HG03196 (cell line): ENCODE results near the gene ARFGEF2.
A peak's percentile ranks its signal among the peaks of the same experiment; 100 is the strongest.

Source experiments
- ATAC-seq: cut with Tn5 transposase; IDR thresholded peaks from one replicate; pipeline ENCODE4 v1.9.1; 2021; ENCODE audit not compliant: unreplicated experiment

Gene ARFGEF2

DNA sequence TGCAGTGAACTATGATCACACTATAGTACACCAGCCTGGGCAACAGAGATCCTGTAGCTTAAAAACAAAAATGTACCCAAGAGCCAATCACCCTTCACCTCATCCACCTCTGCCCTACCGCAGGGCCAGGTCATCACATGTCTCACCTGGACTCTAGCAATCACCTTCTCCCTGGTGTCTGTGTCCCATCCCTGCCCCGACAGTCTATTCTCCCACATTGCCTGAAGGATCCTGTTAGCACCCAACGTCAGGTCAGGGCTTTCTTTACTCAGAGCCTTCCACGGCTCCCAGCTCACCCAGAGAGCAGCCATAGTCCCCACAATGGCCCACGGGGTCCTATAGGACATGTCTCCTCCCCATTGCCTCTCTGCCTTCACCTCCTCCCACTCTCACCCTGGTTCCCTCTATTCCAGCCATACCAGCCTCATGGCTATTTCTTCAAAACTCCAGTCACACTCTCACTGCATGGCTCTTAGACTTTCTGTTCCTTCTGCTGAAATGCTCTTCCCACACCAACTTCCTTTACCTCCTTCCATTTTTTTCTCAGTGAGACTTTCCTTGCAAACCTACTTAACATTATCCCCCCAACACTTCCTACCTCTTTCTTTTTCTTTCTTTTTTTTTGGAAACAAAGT lies 22.5 kb upstream of the ARFGEF2 start:
- no peak for ATAC-seq

DNA sequence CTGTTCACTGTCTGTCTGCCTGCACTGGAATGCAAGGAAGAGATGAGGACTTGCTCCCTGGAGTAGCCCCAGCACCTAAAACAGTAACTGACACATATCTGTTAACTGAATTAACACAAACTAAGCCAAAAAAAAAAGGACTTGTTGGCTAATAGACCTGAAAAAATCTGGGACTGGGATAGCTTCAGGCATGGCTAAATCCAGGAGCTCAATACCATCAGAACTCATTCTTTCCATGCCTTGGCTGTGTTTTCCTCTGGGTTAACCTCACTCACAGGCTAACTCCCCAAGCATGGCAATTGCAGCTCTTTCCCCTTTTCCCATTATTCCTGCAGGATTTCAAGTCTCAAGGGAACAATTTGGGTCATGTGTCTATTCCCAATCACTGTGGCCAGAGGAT lies 21.6 kb upstream of the ARFGEF2 start:
- ATAC-seq, result no peak

DNA sequence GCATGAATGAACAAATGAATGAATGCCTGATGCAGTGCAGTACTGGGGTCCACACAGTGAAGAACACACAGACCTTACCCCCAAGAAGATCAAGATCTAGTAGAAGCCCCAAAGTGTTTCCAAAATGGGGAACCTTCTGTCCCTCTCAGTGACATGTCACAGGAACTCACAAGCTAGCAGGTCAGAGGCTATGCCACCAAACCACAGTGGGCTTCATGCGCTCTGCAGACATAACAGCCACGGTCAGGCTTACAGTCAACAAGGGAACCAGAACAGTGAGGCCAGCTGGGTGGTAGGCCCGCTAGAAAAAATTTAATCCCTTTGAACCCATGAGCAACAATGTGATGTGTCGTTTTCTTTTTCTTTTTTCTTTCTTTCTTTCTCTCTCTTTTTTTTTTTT lies 20.2 kb upstream of the ARFGEF2 start:
- no peak for ATAC-seq

DNA sequence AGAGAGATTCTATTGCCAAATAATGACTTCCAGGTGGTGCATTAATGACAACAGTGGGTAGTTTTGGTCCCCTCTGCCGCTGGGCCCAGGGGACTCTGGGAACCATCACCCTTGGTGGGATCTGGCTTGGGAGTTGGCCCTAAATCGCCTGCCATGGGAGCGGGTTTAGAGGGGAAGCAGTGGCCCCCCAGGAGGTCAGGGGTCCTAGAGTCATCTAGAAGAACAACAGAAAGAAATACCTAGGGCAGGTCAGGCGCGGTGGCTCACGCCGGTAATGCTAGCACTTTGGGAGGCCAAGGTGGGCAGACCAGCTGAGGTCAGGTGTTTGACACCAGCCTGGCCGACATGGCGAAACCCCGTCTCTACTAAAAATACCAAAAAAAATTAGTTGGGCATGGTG lies 17.8 kb upstream of the ARFGEF2 start:
- no peak for ATAC-seq

DNA sequence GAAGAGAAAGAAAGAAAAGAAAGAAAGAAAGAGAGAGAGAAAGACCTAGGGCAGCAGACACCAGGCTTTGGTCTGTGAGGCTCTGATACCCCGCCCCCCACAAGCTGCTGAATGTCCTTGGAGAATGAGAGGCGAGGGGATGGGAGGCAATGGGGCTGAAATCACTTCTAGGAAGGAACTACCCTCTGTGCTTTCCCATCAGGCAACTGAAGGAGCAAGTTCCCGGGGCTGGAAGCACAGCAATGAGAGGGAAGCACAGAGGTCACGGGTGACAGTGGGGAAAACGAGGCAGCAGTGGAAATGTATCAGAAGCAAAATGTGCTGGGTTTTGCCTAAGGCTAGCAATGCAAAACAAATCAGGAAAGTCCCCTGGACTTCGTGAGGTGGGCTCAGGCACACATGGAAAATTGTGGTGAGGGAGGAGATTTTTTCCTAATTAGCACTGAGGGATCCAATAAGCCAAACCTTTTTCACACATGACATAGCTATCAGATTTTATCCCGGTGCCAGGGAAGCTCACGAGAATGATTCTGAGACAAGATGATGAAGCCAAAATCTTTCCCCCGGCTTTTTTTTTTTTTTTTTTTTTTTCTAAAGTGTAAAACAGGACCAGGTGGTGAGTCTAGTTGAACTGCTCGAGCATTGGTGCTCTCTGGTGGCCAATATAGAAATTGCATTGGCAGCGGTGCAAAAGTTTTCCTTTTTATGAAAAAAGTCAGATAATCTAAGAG lies 16.8 kb upstream of the ARFGEF2 start:
- ATAC-seq, result no peak

DNA sequence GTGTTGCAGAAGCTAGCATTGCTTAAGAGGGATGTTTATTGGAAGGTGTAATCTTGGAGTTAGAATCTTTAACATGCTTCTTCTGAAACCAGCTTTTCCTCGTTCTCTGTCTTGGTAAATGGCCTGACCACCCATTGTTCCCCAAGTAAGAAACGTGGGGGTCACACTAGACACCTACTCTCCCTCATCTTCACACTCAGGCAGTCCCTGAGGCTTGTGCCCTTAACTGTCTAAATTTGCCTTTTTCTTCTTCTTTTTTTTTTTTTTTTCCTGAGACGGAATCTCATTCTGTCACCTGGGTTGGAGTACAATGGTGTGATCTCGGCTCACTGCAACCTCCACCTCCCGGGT lies 16.2 kb upstream of the ARFGEF2 start:
- no peak for ATAC-seq

DNA sequence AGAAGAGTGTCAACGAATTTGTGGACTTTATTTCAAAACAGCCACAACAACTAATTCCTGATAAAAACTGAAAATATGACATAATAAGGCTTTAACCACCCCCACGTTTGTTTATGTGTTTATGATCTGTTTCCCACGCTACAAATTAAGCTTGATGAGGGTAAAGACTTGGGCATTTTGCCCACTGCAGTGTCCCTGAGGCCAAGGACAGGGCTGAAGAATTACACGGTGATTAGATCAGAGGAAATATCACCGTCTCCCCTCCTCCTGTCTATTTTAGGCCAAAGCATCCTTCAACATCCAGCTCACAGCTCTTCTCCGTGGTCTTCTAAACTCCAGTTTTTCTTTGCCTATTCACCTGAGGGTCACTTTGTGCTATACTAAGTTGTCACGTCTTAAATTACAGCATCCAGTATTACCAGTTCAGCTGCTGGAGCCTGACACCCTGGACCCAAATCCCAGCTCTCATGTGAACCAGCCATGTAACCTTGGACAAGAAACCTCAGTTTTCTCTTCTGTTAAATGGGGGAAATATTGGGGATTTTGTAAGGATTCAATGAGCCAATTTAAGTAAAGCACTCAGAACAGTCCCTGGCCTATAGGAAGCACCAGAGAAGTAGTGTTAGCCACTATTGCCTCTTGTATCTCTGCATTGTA lies 15.2 kb upstream of the ARFGEF2 start:
- ATAC-seq, result no peak

DNA sequence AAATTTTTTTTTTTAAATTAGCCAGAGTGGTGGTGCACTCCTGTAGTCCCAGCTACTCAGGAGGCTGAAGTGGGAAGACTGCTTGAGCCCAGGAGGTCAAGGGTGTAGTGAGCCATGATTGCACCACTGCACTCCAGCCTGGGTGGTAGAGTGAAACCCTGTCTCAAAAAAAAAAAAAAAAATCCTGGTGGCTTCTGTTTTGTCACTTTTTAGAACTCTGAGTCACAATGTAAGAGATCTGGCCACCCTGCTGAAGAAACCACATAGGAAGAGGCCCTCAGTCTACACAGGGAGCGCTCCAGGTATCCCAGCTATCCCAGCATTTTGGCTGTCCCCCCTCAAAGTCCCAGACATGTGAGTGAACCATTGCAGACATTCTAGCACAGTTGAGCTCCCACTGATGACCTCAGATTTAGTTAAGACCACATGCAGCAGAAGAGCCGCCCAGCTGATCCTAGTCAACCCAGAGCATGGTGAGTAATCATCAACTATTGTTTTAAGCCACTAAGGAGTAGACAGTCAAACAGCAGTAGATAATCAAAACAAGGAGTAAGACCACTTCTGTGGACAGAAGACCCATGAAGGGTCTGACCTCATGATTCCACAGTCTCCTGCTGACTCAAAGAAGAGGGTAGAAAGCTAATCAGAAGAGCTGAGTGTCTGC lies 12.7 kb upstream of the ARFGEF2 start:
- no peak for ATAC-seq

DNA sequence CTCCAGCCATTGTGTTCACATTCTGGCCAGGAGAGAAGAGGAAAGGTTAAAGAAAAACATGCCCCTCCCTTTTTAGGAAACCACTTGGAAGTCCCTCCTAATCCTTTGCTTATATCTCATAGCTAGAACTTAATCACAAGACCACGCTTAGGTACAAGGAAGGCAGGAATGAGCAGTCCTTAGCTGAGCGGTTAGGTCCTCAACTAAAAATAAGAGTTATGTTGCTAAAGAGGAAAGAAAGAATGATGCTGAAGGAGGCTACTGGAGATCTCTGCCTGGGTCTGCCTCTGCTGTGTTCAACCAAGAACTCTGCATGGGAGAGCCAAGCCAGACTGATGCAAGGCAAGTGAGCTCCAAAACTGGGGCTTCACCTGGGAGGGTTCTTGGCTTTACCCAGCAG lies 11.6 kb upstream of the ARFGEF2 start:
- ATAC-seq, result no peak

DNA sequence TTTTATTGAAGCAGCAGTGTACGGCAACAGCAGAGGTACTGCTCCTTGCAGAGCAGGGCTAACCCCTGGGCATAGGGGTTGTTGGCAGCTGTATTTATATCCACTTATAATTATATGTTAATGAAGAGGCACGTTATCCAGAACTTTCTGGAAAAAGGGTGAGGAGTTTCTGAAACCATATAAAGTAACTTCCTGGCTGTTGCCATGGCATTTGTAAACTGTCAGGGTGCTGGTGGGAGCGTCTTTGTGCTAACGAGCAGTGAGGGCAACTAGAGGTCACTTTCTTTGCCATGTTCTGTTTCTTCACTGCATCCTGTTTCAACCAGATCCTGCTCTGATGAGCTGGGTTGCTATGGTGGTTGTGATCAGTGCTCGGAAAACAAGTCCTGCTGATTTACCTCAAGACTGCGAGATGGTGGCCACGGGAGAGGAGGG lies 11.1 kb upstream of the ARFGEF2 start:
- ATAC-seq, result no peak

DNA sequence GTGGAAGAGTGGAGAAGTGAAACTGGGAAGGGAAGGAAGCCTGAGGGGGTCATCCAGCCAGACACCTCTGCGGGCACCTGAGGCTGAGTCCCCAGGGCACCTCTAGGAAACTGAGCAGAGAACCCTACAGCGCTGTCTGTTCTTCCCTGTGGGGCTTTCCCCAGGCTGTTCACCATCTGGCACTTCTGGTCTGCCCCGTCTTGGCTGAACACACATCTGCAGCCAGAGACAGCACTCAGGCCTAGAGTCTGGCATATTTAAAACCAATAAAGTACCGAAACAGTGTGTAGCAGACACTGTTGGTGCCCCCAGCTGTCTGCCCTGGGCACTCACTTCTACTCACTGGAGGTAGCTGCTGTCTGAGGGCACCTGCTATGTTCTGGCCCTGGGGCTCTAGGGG lies 9.4 kb upstream of the ARFGEF2 start:
- ATAC-seq, result peak; percentile 78

DNA sequence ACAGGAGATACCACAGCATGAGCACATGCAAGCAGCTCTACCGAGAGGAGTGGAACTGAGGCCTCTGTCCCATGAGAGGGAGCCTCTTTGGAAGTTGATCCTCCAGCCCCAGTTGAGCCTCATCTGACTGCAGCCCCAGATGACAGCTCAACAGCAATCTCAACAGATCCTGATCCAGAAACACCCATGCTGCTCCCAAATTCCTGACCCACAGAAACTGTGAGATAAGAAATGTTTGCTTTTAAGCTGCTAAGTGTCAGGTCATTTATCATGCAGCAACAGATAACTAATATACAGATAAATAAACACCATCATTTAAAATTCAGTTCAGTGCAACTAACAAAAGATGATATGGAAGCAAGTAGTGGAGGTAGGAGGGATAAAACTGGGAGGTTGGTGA lies 4.8 kb upstream of the ARFGEF2 start:
- no peak for ATAC-seq

DNA sequence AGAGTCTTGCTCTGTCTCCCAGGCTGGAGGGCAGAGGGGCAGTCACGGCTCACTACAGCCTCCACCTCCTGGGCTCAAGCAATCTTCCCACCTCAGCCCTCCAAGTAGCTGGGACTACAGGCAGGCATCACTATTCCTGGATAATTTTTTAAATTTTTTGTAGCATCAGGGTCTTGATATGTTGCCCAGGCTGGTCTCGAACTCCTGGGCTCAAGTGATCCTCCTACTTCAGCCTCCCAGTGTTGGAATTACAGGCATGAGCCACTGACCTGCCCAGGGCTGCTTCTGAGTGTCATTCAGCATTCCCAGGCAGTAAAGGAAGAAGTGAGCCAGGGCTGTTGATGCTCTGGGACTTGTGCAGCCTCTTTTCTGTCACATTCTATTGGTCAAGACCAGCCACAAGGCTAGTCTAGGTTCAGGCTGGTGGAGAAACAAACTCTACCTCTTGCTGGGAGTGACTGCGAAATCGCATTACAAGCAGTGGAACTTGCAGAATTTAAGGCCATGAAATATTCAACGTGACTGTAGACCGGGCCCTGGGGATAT lies 2.1 kb upstream of the ARFGEF2 start:
- ATAC-seq, result no peak

DNA sequence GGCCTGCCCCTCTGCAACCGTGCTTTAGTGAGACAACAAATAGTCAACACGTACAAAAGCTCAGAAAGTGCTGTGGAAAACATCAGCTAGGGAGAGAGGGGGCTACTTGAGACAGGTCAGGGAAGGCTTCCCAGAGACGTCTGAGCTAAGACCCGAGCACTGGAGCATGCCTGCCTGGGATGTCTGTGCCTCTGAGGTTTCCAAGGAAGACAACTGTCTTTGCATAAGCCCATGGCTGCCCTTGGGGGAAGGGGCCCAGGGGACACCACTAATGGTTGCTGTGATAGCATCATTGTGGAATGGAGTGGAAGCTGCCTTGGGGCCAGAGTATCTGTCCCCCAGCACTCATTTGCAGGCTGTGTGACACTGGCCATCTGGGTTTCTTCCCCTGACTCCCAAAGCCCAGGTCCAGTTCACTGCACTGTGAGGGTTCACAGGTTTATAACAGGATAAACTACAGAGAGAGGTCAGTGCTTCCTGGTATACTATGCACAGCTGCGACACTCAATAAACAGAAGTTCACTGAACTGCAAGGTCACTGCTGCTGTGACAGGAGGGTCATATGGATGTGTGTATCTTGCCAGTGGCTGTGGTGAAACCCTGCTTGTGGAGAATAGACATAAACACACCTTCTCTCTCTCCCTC lies 1.5 kb upstream of the ARFGEF2 start:
- no peak for ATAC-seq

DNA sequence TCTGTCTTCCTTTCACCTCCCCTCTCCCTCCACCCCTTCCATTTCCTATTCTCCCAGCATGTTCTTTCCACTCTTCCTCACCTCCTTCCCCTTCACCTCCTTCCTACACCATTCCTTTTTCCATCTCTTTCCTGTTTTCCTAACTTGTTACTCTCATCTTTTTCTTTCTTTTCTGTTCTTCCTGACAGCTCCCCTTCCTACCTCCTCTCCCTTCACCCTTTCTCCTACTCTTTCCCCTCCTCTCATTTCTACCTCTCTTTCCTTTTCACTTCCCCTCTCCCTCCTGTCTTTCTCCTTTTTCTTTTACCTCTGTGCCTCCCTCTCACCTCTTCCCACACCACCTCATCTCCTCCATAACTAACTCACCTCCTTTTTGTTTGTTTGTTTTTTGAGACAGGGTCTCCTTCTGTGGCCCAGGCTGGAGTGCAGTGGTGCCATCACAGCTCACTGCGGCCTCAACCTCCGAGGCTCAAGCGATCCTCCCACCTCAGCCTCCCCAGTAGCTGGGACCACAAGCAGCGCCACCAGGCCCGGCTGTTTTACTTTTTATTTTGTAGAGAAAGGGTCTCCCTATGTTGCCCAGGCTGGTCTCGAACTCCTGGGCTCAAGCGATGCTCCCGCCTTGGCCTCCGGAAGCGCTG lies 864 bp upstream of the ARFGEF2 start:
- ATAC-seq, result no peak

DNA sequence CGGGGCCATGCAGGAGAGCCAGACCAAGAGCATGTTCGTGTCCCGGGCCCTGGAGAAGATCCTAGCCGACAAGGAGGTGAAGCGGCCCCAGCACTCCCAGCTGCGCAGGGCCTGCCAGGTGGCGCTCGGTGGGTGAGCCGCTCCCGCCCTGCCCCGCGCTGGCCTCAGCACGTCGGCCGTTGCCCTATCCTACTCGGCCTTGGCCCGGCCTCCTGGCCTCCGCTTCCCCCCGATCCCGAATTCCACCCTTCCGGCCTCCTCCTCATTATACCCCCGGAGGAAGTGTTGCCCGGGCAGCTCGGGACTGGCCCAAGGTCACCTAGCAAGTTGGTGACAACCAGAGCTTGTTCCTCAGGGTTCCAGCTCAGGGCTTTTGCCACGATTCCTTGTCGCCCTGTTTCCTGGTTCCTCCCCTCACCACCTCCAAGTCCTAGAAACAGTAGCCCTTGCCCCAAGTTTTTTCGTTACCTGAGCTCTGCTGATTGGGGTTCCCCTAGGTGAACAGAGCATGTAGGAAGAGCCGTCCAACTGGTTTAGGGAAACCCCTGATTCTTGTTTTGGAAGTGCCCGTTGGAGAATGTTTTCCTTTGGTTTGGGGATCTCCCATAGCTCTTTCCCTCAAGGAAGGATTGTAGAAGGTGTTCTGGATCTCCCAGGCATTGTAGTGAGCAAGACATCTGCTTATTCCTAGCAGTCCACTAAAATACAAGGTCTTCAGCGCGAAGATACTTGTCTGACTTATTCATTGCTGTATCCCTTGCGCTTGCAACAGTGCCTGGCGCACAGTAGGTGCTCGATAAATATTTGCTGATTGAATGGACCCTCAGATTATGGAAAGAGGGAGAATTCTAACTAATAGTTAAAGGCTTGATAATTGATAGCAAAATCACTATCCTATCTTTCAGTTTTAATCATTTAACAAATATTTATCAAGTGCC lies 641 bp downstream of the ARFGEF2 start:
- peak; percentile 32 for ATAC-seq

DNA sequence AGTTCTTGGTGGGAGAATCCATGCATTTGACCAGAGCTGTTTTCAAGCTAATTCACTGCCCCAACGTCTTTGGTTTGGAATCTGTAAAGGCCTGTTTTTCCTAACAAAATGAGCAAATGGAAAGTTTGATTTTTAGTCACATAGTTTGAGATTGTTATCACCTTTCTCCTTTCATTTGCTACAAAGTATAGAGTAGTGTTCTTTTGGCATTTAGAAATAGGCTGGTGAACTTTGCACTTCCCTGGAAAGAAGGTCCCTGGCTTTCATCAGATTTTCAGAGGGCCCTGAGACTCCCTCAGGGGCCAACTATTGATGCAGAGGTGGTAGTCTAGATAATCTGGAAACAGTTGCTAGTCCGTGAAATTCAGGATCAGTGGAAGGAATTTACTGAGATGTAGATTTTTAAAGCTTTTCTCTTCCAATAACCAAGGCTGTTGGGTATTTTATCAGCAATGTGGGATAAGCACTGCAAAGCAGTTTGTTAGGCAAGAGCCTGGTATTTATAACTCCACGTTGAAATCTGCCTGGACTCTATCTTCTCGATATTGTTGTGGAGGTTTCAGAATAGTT lies 1.7 kb downstream of the ARFGEF2 start:
- ATAC-seq, result no peak

DNA sequence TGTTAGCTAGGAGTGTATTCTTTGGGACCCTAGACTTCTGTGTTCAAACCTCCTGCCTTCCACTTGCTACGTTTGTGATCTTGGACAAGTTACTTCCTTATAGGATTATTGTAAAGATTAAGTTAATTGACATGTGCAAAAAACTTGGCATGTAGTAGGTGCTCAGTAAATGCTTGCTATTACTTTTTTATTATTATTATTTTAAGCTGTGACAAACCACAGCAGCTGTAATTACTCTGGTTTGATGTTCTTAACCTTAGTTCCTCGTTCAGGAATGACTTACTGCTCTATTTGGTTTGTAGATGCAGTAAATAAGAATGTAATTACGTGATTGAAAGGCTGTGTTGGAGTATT lies 3.2 kb downstream of the ARFGEF2 start:
- ATAC-seq, result no peak

DNA sequence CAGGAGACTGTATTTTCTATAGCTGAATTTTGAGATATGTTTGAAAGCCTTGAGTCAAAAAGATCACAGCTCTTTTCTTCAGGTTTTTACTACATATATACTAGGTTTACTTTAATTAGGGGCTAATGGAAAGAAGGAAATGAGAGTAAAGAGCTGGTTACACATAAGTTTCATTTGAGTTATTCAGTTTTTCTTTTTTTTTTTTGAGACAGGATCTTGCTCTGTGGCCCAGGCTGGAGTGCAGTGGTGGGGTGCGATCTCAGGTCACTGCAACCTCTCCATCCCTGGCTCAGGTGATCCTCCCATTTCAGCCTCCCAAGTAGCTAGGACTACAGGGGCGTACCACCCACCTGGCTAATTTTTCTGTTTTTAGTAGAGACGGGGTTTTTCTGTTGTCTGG lies 4.8 kb downstream of the ARFGEF2 start:
- no peak for ATAC-seq
